Neutrophil (primary cell): Measurements from ENCODE around the gene ILDR2.

Experiments
- H3K27ac ChIP-seq: fragments of 200-600 bp; sonication (generic); 2 replicates; pipeline ENCODE4 v1.5.1; 2016; ENCODE audit warnings: mild to moderate bottlenecking, moderate library complexity
- H3K27me3 ChIP-seq: fragments of 200-600 bp; sonication (generic); 2 replicates; pipeline ENCODE4 v1.6.0; 2016; ENCODE audit warnings: mild to moderate bottlenecking
- H3K36me3 ChIP-seq: fragments of 200-600 bp; sonication (generic); 2 replicates; pipeline ENCODE4 v1.5.1; 2017
- H3K4me1 ChIP-seq, 2 experiments: fragments of 200-600 bp in 1 of 2; sonication (generic) in 1 of 2; 1 replicate in 1 of 2; 2 replicates in 1 of 2; pipeline versions ENCODE4 v1.5.1 to v1.6.1; 2013 to 2016; ENCODE audit warnings: low read depth in 1 of 2, low read length in 1 of 2, mild to moderate bottlenecking in 1 of 2, moderate library complexity in 1 of 2; ENCODE audit not compliant: control insufficient read depth in 1 of 2, insufficient read depth in 1 of 2
- H3K4me3 ChIP-seq, 2 experiments: fragments of 200-600 bp in 1 of 2; sonication (generic) in 1 of 2; 1 replicate in 1 of 2; 2 replicates in 1 of 2; pipeline ENCODE4 v1.5.1; 2013 to 2016; ENCODE audit warnings: low read depth in 1 of 2, low read length in 1 of 2, mild to moderate bottlenecking in 1 of 2, moderate library complexity in 1 of 2
- H3K9me3 ChIP-seq: fragments of 200-600 bp; sonication (generic); 2 replicates; pipeline ENCODE4 v1.5.1; 2016
- CTCF ChIP-seq: fragments of 200-600 bp; sonication (generic); IDR thresholded peaks from 2 replicates; pipeline ENCODE4 v1.5.1; 2016; ENCODE audit warnings: antibody characterized with exemption

ILDR2 gene

GRCh38 chr1:166868639-166869038 is 106.7 kb downstream of the ILDR2 start:
- Histone ChIP-seq H3K27ac (no peak overlapping the region), H3K4me3 (no peak overlapping the region), H3K4me1 (no peaks in the 10 kb centered on the region), H3K36me3 (peaks cover 25% of the 10 kb centered on the region), H3K27me3 (no peaks in the 10 kb centered on the region), H3K9me3 (no peaks in the 10 kb centered on the region)
- TF ChIP-seq CTCF = no peak

GRCh38 chr1:166865926-166866325 is 109.4 kb downstream of the ILDR2 start:
- H3K27ac ChIP-seq = no peak overlapping the region
- H3K36me3 ChIP-seq = peaks cover 51% of the 10 kb centered on the region
- H3K4me1 ChIP-seq = no peaks in the 10 kb centered on the region
- no peaks in the 10 kb centered on the region for H3K27me3 ChIP-seq
- H3K4me3 ChIP-seq = no peak overlapping the region
- no peak for TF ChIP-seq CTCF
- no peaks in the 10 kb centered on the region for H3K9me3 ChIP-seq

- H3K36me3 ChIP-seq = peaks cover 85% of the 10 kb centered on the region
- TF ChIP-seq CTCF = no peak
- no peaks in the 10 kb centered on the region for H3K9me3 ChIP-seq
Measured at GRCh38 chr1:166859597-166859996, 115.7 kb downstream of the ILDR2 start.

GRCh38 chr1:166858726-166859419 is 116.5 kb downstream of the ILDR2 start:
- Histone ChIP-seq H3K27ac (no peak overlapping the region), H3K4me1 (no peaks in the 10 kb centered on the region), H3K27me3 (no peaks in the 10 kb centered on the region), H3K4me3 (no peak overlapping the region), H3K36me3 (peaks cover 88% of the 10 kb centered on the region), H3K9me3 (no peaks in the 10 kb centered on the region)
- no peak for TF ChIP-seq CTCF

More at GRCh38 chr1:166859597-166859996, 115.7 kb downstream of the ILDR2 start:
- no peaks in the 10 kb centered on the region for H3K27me3 ChIP-seq
- no peak overlapping the region for H3K27ac ChIP-seq
- no peaks in the 10 kb centered on the region for H3K4me1 ChIP-seq
- no peak overlapping the region for H3K4me3 ChIP-seq
